Stimulated activated CD4-positive, alpha-beta T cell treated with anti-CD3 and anti-CD28 coated beads, Interleukin-2, amount 100 ng/mL, for 24 hours (primary cell): Measurements from ENCODE around the gene SPIRE1.
"Not testable (repeated sequence)": the region's sequence is repeated elsewhere in the genome, so short reads cannot be mapped to it uniquely, and the experiment has no call there.

Source experiments
- DNase-seq, 2 donors: peaks; one replicate each; pipeline ENCODE4 v3.0.0-alpha.2; 2020

Gene SPIRE1

DNA sequence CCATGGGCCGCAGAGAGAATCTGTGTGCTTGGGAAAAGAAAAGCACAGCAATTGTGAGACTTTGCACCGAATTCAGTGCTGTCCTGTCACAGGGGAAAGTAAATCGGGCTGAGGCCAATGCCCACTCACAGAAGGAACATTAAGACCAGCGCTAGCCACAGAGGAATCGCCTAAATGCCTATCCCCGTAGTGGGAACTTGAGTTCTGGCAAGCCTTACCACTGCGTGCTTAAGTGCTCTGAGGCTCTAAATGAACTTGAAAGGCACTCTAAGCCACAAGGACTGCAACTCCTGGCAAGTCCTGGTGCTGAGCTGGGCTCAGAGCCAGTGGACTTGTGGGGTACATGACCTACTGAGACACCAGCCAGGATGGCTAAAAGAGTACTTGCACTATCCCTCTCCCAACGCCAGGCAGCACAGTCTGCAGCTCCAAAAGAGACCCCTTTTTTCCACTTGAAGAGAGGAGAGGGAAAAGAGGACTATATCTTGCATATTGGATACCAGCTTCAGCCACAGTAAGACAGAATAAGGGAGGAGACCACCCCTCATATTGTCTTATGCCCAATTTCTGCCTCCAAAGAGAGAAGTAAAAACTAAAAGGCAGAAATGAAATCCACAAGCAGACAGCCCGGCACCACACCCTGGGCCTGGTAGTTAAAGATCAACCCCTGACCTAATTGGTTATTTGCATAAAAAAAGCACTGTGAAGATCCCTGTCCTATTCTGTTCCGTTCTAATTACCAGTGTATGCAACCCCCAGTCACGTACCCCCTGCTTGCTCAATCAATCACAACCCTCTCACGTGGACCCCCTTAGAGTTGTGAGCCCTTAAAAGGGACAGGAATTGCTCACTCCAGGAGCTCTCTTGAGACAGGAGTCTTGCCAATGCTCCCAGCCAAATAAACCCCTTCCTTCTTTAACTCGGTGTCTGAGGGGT is 105.7 kb downstream of the SPIRE1 start:
- DNase-seq, result not testable (repeated sequence)

DNA sequence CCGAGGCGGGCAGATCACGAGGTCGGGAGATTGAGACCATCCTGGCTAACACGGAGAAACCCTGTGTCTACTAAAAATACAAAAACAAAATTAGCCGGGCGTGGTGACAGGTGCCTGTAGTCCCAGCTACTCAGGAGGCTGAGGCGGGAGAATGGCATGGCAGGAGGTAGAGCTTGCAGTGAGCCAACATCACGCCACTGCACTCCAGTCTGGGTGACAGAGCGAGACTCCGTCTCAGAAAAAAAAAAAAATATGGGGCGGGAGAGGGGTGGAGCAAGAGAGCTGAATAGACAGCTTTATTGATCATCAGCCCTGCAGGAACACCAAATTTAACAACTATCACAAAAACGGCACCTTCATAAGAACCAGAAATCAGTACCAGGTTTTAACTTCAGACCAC is 106.4 kb downstream of the SPIRE1 start:
- not testable (repeated sequence) for DNase-seq

DNA sequence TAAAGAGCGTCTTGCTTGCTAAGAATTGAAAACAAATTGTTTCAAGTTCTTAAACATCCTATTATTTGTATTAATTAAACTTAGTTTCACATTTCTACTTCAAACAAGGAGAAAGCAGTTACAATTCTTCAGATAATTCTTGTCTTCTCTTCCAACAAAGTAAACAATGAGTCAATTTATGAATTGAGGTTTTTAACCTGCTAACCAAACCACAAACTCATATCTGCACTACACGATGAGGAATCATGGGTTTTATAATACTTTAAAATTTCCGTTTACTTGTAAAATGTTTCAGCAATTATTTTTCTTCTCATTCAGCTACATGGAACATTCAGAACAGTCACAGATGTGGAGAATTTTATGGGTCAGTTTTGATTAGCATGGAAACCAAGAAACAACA is 114.2 kb downstream of the SPIRE1 start:
- DNase-seq, result no peak

DNA sequence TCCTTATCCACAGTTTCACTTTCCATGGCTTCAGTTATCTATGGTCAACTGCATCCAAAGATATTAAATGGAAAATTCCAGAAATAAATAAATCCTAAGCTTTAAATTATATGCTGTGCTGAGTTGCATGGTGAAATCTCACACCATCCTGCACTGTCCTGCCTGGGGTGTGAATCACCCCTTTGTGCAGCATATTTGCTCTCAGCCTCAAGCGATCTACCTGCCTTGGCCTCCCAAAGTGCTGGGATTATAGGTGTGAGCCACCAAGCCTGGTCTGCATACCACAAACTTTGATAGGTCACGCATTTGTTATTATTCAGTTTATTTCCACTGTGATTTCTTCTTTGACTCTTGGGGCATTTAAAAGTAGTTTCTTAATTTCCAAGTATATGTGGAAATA is 117.2 kb downstream of the SPIRE1 start:
- no peak for DNase-seq

DNA sequence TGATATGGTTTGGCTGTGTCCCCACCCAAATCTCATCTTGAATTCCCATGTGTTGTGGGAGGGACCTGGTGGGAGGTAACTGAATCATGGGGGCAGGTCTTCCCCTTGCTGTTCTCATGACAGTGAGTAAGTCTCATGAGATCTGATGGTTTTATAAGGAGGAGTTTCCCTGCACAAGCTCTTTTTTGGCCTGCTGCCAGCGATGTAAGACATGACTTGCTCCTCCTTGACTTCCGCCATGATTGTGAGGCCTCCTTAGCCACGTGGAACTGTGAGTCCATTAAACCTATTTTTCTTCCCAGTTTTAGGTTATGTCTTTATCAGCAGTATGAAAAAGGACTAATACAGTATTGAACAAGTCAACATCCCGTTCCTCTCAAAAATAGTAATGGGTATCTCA is 118.7 kb downstream of the SPIRE1 start:
- DNase-seq, result not testable (repeated sequence)

DNA sequence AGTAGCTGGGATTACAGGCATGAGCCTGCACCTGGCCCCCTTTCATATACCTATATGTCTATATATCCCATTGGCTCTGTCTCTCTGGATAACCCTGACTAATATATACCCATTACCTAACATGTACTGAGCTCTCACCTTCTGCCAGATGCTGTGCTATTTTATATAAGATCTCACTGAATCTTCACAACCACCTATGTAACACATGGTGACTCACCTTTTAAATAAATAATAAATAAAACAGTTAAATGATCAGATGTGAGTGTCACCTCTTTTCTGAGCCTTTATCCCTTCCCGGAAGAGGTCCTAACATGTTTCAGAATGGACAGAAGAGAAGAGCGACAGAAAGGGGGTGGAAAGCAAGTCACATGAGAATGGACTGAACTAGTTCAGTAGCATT is 123.1 kb downstream of the SPIRE1 start:
- DNase-seq, result no peak

DNA sequence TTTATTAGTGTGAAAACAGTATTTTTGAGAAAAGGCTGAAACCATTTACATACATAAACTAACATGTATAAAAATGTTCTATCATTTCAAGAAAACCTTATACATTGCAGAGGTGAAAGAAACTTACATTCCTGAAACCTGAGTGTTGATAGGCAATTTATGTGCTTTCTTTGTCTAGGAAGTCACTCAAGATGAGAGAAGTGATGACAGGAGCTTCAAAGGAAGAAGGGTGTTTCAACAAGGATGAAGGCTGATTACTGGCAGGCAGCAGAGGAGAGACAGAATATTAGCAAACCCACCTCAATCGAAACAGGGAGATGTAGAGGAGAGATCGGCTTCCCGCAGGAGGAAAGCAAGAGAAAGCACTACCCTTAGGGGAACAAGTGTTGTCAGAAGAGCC is 125.2 kb downstream of the SPIRE1 start:
- no peak for DNase-seq

DNA sequence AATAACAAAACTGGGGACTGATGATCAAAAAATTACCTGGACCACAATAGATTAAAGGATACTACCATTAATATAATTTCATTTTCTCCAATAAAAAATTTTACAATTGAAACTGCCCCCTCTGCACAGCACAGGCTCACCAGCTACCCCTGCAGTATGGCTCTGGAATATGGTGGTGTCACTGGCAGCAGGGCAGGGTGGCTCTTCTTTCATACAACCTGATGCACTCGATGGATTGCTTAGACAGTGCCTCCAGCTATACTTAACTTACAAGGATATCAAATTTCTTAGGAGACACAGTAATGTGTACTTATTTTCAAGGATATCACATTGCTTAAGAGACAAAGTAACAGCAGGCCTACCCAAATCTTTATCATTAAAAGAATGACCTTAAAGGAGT is 126.2 kb downstream of the SPIRE1 start:
- DNase-seq, result no peak

DNA sequence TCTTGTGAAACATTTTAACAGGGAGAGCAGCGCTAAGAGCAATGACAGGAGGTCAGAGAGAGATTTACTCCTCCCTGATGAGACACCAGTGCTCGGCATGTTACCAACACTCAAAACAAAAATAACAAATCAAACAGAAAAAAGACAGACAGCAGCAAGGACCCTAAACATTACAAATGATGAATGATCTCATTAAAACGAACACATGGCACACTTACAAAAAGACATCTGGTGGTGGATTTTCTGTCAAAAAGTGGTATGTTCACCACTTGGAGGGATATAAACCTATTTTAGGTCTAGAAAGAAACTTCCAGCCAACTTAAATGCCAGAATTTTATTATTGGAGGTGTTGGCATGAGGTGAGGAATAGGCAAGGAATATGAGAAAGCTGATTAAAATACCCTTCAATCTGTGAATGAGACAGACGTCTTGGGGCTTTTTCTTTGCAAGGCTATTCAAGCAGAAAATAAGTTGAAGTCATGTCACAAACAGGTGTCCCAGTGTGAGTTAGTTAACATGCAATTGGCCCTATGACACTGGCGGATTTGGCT is 137.4 kb downstream of the SPIRE1 start:
- no peak for DNase-seq

DNA sequence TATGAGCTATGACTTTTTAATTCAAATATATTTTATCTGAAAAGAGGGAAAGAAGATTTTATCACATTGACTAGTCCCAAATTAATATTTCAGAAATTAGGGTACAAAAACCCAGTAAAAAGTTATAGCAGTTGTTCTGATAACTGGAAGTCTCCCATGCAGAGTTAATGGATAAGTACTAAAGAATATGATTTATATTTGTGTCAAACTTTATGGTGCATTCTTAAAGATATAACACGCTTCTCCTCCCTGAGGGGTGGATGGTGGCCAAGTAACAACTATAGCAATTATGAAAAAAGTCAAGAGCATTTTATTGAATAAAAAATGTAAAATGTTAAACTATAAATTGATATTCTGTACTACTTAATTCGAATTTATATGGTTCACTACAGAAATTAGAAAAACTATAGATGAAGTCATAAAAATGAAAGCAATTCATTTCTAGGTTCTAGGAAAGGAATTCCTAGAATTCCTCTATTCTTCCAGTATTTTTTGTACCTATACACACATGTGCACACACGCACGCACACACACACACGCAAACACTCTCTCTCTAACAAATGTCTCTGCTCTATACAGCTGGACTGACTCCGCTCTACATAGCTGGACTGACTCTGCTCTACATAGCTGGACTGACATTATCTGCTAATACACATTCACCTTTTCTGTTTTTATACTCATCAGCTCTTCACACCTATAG is 138.9 kb downstream of the SPIRE1 start:
- no peak for DNase-seq

DNA sequence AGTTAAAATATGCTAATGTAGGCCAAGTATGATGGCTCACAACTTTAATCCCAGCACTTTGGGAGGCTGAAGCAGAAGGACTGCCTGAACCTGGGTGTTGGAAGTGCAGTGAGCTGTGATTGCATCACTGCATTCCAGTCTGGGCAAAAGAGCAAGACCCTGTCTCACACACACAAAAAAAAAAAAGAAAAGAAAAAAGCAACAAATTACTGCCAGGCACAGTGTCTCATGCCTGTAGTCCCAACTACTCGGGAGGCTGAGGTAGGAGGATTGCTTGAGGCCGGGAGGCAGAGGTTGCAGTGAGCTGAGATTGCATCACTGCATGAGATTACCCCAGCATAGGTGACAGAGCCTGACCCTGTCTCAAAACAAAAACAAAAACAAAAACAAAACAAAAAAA is 139.6 kb downstream of the SPIRE1 start:
- no peak for DNase-seq

DNA sequence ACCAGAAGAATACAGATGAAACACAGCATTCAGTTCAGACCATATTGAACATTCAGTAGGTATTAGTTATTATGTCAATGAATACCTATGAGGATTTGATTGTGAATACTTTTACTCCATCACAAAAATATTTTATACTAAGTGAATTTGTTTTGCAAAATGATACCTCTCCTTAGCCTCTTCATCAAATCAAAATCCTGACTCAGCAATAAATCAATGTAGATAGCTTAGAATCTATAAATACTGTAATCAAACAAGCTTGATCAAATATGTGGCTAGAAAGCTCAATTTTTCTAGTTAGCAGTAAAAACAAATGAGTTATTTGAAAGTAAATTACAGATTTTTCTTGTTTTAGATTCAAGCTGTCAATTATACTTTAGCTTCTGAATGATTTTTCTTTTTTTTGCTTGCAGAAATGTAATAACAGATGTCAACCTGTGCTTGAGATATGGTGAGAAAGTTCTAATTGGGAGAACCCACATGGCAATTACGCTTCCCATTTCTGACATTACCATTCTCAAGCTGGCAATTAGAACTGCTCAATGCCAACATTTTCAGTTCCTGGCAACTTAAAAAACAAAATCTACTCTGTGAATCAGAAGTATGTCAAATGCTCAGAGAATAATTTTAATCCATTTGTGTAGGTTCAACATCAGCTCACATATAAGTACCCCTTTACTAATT is 140.6 kb downstream of the SPIRE1 start:
- no peak for DNase-seq

DNA sequence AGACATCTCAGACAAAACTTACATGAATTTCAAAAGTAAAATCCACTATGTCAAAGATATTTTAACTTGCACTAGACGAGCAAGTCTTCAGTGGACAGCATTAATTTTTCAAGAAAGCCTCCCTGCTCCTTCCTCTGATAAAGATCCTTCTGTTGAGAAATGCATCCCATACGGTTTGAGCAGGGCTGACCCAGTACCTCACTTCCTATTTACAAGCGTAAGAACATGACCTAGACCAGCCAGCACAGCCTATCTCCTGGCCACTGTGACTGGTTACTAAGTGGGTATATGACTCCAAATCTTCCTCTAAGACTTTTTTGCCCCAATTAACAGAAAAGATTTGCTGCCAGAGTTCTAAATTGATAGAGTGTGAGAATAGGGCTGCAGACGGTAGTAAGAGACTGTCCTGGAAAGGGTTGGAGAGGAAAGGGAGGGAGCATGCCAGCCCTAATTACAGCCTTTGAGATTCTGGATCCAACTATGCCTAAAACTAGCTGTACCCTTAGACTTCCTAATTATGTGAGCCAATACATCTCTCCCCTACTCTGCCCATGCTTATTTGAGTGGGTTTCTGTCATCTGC is 141.8 kb downstream of the SPIRE1 start:
- no peak for DNase-seq

DNA sequence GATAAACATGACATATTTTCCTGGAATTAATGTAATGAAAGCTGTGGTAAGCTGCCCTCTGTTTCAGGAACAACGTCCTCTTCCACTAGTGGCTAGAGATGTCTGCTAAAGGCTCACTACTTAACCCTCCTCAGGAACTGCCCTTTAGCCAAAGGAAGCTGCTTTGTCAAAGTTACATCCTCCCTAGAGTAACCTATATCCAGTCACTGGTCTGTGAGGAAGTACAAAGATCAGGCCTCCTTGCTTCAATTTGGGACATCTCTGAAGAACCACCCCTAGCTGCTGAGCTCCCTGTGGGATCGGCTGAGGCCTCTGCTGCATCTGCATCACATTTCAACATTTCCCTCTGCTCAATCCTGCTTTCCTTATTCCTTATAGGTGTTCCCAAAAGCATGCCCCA is 142.4 kb downstream of the SPIRE1 start:
- DNase-seq, result no peak

DNA sequence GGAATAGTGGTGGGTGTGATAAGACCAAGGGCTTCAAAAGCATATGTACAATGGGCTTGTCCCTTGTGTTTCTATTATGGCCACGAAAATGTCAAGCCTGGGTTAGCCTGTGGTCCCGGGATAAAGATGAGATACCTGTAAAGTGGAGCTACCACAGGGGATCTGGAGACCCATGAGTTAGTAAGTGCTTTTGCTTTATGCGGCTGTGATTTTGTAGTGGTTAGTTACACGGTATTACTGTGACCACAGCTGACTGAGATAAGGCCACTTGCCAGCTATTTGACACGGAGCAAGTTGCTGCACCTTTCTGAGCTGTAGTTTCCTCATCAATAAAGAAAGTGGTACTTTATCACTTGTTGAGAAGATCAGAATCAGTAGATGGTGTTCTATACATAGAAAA is 150.9 kb downstream of the SPIRE1 start:
- no peak for DNase-seq

DNA sequence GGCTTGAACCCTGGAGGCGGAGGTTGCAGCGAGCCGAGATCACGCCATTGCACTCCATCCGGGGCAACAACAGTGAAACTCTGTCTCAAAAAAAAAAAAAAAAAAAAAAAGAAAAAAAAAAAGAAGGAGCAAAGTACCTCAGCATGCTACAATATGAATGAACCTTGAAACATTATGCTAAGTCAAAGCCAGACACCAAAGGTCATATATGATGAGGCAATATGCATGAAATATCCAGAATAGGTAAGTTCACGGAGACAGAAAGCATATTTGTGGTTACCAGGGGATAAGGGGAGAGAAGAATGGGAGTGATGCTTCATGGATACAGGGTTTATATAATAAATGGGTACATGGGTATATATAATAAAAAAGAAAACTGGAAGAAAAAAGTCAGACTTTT is 156.9 kb downstream of the SPIRE1 start:
- DNase-seq, result no peak

DNA sequence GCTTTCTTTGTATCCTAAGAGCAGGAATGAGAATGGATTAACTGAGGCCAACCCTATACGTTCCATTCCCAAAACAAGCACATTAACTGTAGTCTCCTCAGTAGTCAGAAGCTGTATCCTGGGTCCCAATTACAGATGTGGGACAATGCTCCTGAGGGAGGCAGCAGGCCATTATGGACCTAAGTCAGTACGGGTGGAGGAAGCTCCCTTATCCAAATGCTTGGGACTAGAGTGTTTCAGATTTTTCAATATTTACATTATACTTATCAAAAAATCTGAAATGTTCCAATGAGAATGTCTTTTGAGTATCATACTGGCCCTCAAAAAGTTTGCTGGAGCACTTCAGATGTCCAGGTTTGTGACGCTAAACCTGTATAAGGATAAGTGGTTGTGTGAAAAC is 160.1 kb downstream of the SPIRE1 start:
- no peak for DNase-seq

DNA sequence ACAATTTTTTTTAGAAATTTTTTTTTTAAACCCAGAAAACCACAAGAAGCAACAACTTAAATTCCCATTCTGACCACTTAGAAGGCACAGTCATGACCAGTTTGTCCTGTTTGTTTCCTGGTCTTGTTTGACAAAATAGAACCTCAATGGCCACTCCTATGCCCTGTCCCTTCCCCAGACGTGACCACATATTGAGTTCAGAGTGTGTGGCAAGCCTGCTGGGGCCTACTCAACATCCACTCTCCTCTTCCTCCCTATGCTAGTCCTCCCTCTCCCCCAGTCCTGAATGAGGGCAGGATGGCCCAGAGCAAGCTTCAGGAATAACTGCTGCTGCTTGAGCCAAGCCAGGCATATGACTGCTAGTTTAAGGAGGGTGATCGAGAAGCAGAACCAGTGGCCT is 160.6 kb downstream of the SPIRE1 start:
- no peak for DNase-seq

DNA sequence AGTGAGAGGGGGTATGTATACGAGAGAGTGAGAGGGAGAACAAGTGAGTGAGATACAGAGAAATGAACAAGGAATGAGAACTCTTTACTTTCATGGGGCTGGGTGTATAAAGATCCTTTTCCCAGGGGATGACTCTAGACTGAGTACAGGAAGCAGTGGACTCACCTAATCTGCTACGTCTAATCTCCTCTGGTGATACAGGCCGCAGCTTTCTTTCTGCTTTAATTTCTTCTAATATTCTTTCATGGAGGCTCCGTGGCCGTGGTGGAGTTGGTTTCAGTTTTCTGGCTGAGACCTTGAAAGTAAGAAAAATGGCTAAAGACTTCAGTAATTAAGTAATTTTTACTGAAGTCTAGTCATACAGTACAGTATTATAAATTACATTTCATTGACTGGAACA is 165.0 kb downstream of the SPIRE1 start:
- DNase-seq, result no peak

DNA sequence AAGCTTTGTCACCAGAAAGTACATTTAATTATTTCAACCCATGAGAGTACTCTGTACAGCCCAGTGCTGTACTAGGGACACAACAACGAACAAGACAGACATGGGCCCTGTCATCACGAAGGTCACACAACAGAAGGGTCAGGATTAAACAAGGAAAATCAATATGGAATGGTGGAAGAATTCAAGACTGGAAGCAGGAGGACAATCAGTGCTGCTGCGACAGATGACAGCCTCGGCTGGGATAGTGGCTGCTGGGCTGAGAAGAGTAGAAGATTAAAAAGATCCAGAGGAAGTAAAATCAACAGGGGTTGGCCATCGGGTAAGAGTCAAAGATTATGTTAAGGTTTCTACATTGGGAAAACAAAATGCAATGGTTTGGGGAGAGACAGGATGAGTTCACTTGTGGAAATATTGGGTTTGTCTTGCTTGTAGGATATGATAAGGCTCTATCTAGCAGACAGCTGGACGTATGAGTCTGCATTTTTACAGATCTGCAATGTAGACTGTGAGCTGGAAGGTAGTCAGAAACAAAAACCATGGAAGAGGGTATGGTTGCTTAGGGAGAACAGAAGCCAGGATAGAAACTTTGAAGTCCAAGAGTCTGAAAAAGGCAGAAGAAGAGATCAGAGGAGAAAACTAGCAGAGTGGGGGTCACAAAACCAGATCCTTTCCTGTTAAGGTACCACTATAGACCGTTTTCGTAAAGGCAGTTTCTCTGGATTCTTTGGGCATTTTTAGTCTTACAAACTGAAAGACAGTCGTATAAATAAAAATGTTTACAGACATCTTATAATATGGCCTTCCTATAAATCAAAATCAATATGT is 166.1 kb downstream of the SPIRE1 start:
- DNase-seq, result no peak

DNA sequence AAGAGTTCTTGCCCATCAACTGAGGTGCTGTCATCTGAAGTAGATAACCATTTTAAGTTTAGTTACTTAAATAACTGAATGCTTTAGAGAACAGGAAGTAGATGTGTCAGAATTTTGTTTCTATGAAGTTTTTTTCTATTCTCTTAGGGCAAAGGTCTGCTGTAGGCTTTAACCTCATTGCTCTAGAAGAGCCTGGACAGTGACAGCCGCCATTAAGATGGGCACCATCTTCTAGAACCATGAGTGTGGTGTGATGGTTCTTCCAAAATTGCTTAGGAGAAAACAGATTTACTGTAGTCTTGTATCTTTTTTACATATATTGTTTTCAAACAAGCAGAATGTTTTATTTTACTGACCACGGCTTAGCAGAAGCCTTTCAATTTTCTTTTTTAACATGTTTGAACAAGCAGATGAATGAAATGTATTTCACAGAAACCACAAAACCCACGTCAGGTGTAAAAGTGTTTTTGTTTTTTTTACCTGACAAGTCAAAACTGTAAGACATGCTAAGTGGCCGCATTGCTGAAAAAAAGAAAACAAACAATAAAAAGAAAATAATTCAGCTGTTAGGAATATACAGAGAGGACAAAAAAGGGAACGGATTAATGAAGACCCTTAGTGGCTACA is 172.3 kb downstream of the SPIRE1 start:
- no peak for DNase-seq

DNA sequence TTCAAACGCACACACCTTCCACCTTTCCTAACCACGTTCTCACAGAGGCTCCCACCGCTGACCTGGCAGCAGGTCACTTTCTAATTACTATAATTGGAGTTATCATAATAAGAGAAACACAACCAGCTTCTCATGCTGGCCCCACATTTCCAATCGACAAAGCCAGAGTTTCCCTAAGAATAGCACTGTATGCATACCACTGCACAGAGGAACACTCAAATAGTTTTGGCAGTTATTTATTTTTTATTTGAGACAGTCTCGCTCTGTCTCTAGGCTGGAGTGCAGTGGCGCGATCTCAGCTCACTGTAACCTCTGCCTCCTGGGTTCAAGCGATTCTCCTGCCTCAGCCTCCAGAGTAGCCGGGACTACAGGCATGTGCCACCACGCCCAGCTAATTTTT is 176.0 kb downstream of the SPIRE1 start:
- not testable (repeated sequence) for DNase-seq
